Testis (tissue), 2 donors: ENCODE data around the gene TTC33.

Source experiments
- POLR2A ChIP-seq: fragments of 450-650 bp; IDR thresholded peaks from one replicate; pipeline ENCODE4 v1.6.1; 2017; ENCODE audit warnings: antibody characterized with exemption, mild to moderate bottlenecking, moderate library complexity
- TF ChIP-seq, protein P1 (sequence below), 3 experiments: fragments of 450-650 bp in 2 of 3; fragments of 200-600 bp in 1 of 3; sonication (generic) in 1 of 3; IDR thresholded peaks; one replicate each; pipeline ENCODE4 v1.5.1; 2016 to 2019; ENCODE audit warnings: antibody characterized with exemption in 3 of 3, mild to moderate bottlenecking in 2 of 3, moderate library complexity in 1 of 3

DNA sequence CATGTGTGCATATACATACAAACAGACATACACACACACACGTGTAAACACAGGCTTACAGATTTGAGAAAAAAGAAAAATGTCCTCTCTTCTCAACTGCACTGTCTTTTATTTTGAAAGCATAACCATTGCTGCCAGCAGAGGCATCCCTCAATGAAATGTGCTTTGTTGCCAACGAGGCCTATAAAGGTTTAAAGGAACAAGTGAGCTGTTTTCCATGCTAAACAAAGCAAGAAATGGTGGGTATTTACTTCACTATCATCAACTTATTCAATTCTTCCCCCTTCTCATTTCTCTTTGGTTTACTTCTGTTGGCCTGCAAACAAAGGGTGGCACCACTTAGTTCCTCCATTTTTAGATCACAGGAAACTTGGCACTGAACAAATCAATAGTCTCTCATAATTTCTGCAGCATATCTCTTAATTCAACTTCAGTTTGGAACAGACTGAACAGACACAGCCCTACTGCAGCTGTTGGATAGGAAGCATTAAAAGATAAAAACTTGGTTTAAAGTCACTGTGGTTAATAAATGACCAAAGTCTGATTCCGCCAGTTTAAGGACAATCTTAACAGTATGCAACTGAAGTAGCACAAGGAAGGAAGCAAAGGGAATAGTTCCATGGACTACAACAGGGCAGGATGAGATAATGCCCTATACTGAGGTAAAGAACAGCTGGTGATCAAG is 21.7 kb downstream of the TTC33 start:
- TF ChIP-seq, protein P1, sequence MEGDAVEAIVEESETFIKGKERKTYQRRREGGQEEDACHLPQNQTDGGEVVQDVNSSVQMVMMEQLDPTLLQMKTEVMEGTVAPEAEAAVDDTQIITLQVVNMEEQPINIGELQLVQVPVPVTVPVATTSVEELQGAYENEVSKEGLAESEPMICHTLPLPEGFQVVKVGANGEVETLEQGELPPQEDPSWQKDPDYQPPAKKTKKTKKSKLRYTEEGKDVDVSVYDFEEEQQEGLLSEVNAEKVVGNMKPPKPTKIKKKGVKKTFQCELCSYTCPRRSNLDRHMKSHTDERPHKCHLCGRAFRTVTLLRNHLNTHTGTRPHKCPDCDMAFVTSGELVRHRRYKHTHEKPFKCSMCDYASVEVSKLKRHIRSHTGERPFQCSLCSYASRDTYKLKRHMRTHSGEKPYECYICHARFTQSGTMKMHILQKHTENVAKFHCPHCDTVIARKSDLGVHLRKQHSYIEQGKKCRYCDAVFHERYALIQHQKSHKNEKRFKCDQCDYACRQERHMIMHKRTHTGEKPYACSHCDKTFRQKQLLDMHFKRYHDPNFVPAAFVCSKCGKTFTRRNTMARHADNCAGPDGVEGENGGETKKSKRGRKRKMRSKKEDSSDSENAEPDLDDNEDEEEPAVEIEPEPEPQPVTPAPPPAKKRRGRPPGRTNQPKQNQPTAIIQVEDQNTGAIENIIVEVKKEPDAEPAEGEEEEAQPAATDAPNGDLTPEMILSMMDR (IDR thresholded peaks at IDR 0.05): no peak
- TF ChIP-seq POLR2A: no peak
